HepG2 (cell line): ENCODE measurements around the gene CTSG. TPM values are rescaled to one million over a fixed set of nuclear protein-coding genes. Genes with fewer than 3 reads are reported as not detected.
"Not testable (repeated sequence)": the region's sequence is repeated elsewhere in the genome, so short reads cannot be mapped to it uniquely, and the experiment has no call there.

Experiments used
- ATAC-seq: fragments of 200-7000 bp; cut with Tn5 transposase; 3 replicates; pipeline ENCODE4 v1.9.1; 2020; ENCODE audit warnings: mild to moderate bottlenecking, moderate library complexity
- BruUV-seq: library from RNA; stranded (reverse); fragments of 400-500 nt; replicated peaks from 2 replicates; lab custom pipeline; 2021; lab: Mats Ljungman, UMichigan
- CTCF ChIA-PET: fragments of 300-600 bp; formaldehyde crosslinking; extraction: SDS; loops from one replicate; lab custom pipeline; 2021; ENCODE audit warnings: low total read pairs, inconsistent platforms, low intra/inter-chr PET ratio; lab: Yijun Ruan, JAX
- POLR2A ChIA-PET: fragments of 350-600 bp; sonication (Branson Sonifier 250); formaldehyde crosslinking; loops from one replicate; lab custom pipeline; 2020; ENCODE audit warnings: antibody characterized with exemption, inconsistent platforms; lab: Yijun Ruan, JAX
- DNase-seq: peaks from one replicate; pipeline ENCODE4 v3.0.0-alpha.2; 2015; ENCODE audit warnings: low spot score
- FAIRE-seq: peaks from 3 replicates; lab custom pipeline; 2011; peaks lifted over from hg19 to GRCh38; lab: Jason Lieb, UNC
- H2AFZ ChIP-seq: one replicate; pipeline ENCODE4 v1.6.1; 2011; ENCODE audit warnings: low read length, inconsistent platforms
- H3K27ac ChIP-seq: fragments of 300-600 bp; 3 replicates; pipeline ENCODE4 v1.8.0; 2011; ENCODE audit warnings: mixed run types, mild to moderate bottlenecking, mixed read lengths, low read length, inconsistent platforms; ENCODE audit not compliant: insufficient read depth; ENCODE audit errors: extremely low read length
- H3K27me3 ChIP-seq, 2 experiments: fragments of 200-600 bp in 1 of 2; 2 replicates in 1 of 2; 3 replicates in 1 of 2; pipeline versions ENCODE4 v1.6.0 to v1.8.0; 2011; ENCODE audit warnings: low read length in 2 of 2, mild to moderate bottlenecking in 2 of 2, moderate library complexity in 2 of 2, inconsistent platforms in 1 of 2; ENCODE audit not compliant: insufficient read depth in 2 of 2, control insufficient read depth in 1 of 2
- H3K36me3 ChIP-seq, 2 experiments: fragments of 200-600 bp in 1 of 2; replicated peaks in 1 of 2; 2 replicates in 1 of 2; 3 replicates in 1 of 2; pipeline versions ENCODE4 v1.5.1 to v1.8.0; 2011; ENCODE audit warnings: low read length in 2 of 2, inconsistent platforms in 1 of 2; ENCODE audit not compliant: insufficient read depth in 2 of 2, control insufficient read depth in 1 of 2
- H3K4me1 ChIP-seq: 2 replicates; pipeline ENCODE4 v1.5.1; 2012; ENCODE audit warnings: low read length, inconsistent platforms; ENCODE audit not compliant: insufficient read depth
- H3K4me2 ChIP-seq: 2 replicates; pipeline ENCODE4 v1.6.0; 2011; ENCODE audit warnings: low read depth, low read length, inconsistent platforms
- H3K4me3 ChIP-seq, 3 experiments: fragments of 200-600 bp in 1 of 3; sonication (generic), shearing (Covaris generic) in 1 of 3; replicated peaks in 1 of 3; 2 replicates each; pipeline ENCODE4 v1.5.1; 2011 to 2016; ENCODE audit warnings: low read length in 3 of 3, inconsistent platforms in 2 of 3, low read depth in 2 of 3, mild to moderate bottlenecking in 2 of 3, control low read depth in 1 of 3, mixed read lengths in 1 of 3; ENCODE audit not compliant: insufficient read depth in 1 of 3
- H3K79me2 ChIP-seq: one replicate; pipeline ENCODE4 v1.6.1; 2011; ENCODE audit warnings: low read length, inconsistent platforms; ENCODE audit not compliant: insufficient read depth
- H3K9ac ChIP-seq: 2 replicates; pipeline ENCODE4 v1.6.0; 2011; ENCODE audit warnings: mild to moderate bottlenecking, low read depth, low read length, inconsistent platforms; ENCODE audit not compliant: insufficient read depth
- H3K9me3 ChIP-seq: 2 replicates; pipeline ENCODE4 v1.5.1; 2012; ENCODE audit warnings: mild to moderate bottlenecking, low read length
- H4K20me1 ChIP-seq: 2 replicates; pipeline ENCODE4 v1.6.0; 2011; ENCODE audit warnings: inconsistent platforms, mild to moderate bottlenecking, low read length, moderate library complexity; ENCODE audit not compliant: insufficient read depth
- ATF7 ChIP-seq, 2 experiments: fragments of 450-650 bp in 1 of 2; sonication (generic) in 1 of 2; formaldehyde crosslinking in 1 of 2; IDR thresholded peaks; 2 replicates each; pipeline versions ENCODE4 v1.4.0 to v1.6.1; 2016 to 2020; ENCODE audit warnings: antibody characterized with exemption in 1 of 2, mild to moderate bottlenecking in 1 of 2, missing genetic modification reagents in 1 of 2
- NCOA1 ChIP-seq: sonication (generic); formaldehyde crosslinking; IDR thresholded peaks from 2 replicates; pipeline ENCODE4 v1.9.0; 2021; ENCODE audit warnings: missing genetic modification reagents
- ZNF703 ChIP-seq: sonication (generic); formaldehyde crosslinking; IDR thresholded peaks from 2 replicates; pipeline ENCODE4 v1.5.1; 2020; ENCODE audit warnings: missing genetic modification reagents, mild to moderate bottlenecking, moderate library complexity, borderline replicate concordance
- WGBS: methylation state at CpG from one replicate; pipeline ENCODE4 v1.1.6; 2017; ENCODE audit warnings: low lambda C conversion rate; 5-methylcytosine and 5-hydroxymethylcytosine counted together
- in situ Hi-C: cut with HindIII; loops from 2 replicates; pipeline ENCODE4 v1.10.0; 2017; ENCODE audit warnings: low pct_unique_long_range_greater_than_20kb; ENCODE audit not compliant: extremely low pct_ligation_motif_present
- intact Hi-C: fragments of 100-400 bp; cut with micrococcal nuclease; formaldehyde crosslinking; loops from one replicate; pipeline ENCODE4 v1.10.0; 2022; ENCODE audit not compliant: unreplicated experiment
- polyA plus RNA-seq, 8 experiments: library from polyadenylated mRNA; depleted of rRNA in 3 of 8; stranded (reverse) in 7 of 8; unstranded in 1 of 8; fragments of >200 nt; fragmentation: Illumina TruSeq in 4 of 8; extraction: Trizol in 4 of 8; gene quantifications; 2 replicates each; pipeline versions ENCODE4 v1.2.1 to v1.2.3, GENCODE V29; 2011 to 2016; ENCODE audit warnings: low read depth in 4 of 8, missing spikeins in 1 of 8, mixed read lengths in 1 of 8; ENCODE audit not compliant: insufficient read depth in 1 of 8
- total RNA-seq, 5 experiments: library from RNA; depleted of rRNA; stranded (reverse); fragments of >200 nt; fragmentation: Illumina TruSeq; extraction: Trizol; gene quantifications; 2 replicates each; pipeline ENCODE4 v1.2.3, GENCODE V29; 2016; ENCODE audit warnings: low read depth in 1 of 5

CTSG gene
- total and polyA plus RNA-seq, 2 of the 13 experiments (the other 11 are each of a cell fraction or from before 2014, with no cell fraction given): not detected

DNA sequence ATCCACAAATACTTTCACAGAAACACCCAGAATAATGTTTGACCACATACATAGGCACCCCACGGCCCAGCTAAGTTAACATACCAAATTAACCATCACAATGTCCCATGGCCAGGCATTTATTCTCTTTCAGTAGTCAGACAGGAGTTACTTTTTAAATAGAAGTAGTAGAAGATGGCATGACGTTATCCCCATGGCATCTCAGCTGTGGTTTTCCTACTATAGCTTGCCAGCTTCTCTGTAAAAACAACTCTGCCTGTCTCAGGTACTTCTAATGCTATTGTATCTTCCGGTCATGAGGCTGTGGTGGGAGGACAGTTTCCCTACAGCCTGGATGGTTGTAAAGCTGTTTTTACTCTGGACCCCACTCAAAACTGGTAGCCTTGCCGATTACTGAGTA lies 19.3 kb downstream of the CTSG start:
- Histone ChIP-seq H3K9ac (no peak overlapping the region), H2AFZ (no peak overlapping the region), H3K4me1 (no peaks in the 10 kb centered on the region), H3K79me2 (no peaks in the 10 kb centered on the region), H4K20me1 (no peaks in the 10 kb centered on the region), H3K27me3 (no peaks in the 10 kb centered on the region; a peak in 1 of 5 replicates), H3K4me3 (no peak overlapping the region), H3K36me3 (no peaks in the 10 kb centered on the region), H3K4me2 (no peak overlapping the region), H3K9me3 (no peaks in the 10 kb centered on the region), H3K27ac (no peak overlapping the region)
- ChIA-PET POLR2A (no interaction called here), CTCF (no interaction called here)
- TF ChIP-seq NCOA1 (CRISPR knock-in tag) (no peak), ATF7 (IDR thresholded peaks at IDR 0.05) (peak; percentile 53; the same call in 1 of the 2 replicates), ATF7 (CRISPR knock-in tag; IDR thresholded peaks at IDR 0.05) (no peak)
- no peak for FAIRE-seq
- intact Hi-C loops (no loop called here), in situ Hi-C loops (no loop called here)
- 16% methylated on average over 4 of the region's 4 CpGs for WGBS
- DNase-seq: no peak
- BruUV-seq: no TSS peak
- no peak for ATAC-seq

DNA sequence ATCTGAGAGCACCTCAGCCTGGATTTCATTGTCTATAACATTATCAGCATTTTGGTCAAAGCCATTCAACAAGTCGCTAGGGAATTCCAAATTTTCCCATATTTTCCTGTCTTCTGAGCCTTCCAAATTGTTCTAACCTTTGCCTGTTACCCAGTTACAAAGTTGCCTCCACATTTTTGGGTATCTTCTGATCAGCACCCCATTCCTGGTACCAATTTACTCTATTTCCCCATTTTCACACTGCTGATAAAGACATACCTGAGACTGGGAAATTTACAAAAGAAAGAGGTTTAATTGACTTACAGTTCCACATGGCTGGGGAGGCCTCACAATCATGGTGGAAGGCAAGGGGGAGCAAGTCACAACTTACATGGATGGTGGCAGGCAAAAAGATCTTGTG lies 27.0 kb downstream of the CTSG start:
- POLR2A ChIA-PET, H4K20me1 ChIP-seq, FAIRE-seq, BruUV-seq, intact Hi-C loops, H3K4me3 ChIP-seq, H3K27ac ChIP-seq, CTCF ChIA-PET, DNase-seq, H3K79me2 ChIP-seq, H3K36me3 ChIP-seq, H2AFZ ChIP-seq, H3K4me2 ChIP-seq, in situ Hi-C loops, H3K9ac ChIP-seq, H3K27me3 ChIP-seq, ATAC-seq, H3K4me1 ChIP-seq: not testable (repeated sequence)
- H3K9me3 ChIP-seq: peaks cover 36% of the 10 kb centered on the region
- 0 out of 2 replicates have a peak, but pooled peaks have one; percentile 36 for TF ChIP-seq ZNF703
- 2% methylated on average over 1 of the region's 1 CpG for WGBS
